A673 (cell line): ENCODE measurements around the gene MS4A10.

ENCODE experiments used
- CTCF ChIP-seq: fragments of 300-800, 200-600 bp; sonication (generic); conservative IDR thresholded peaks from 2 replicates; pipeline ENCODE4 v1.5.1; 2017; ENCODE audit warnings: low read depth, mild to moderate bottlenecking, antibody characterized with exemption, low read length, moderate library complexity, mixed read lengths
- EZH2 ChIP-seq: fragments of 200-600 bp; sonication (generic); IDR thresholded peaks from 2 replicates; pipeline ENCODE4 v1.6.1; 2017; ENCODE audit warnings: borderline replicate concordance, low read depth, mild to moderate bottlenecking, mixed read lengths, antibody characterized with exemption, low read length; ENCODE audit not compliant: poor library complexity, severe bottlenecking

GRCh38 chr11:60844045-60844869 lies 59.1 kb downstream of the MS4A10 start:
- TF ChIP-seq CTCF (no peak), EZH2 (no peak)
